Tibial nerve (tissue), 4 donors: Measurements from ENCODE around the gene SPATA33.

Experiments used
- EP300 ChIP-seq, 2 donors: sonication (generic); formaldehyde crosslinking; IDR thresholded peaks; one replicate each; pipeline ENCODE4 v1.6.1; 2017; ENCODE audit warnings: antibody characterized with exemption in 2 of 2, mild to moderate bottlenecking in 1 of 2
- POLR2A ChIP-seq, 2 donors: fragments of 450-650 bp; IDR thresholded peaks; one replicate each; pipeline ENCODE4 v1.6.1; 2017; ENCODE audit warnings: antibody characterized with exemption in 2 of 2, mild to moderate bottlenecking in 2 of 2, moderate library complexity in 2 of 2
- TF ChIP-seq, protein P1 (sequence below), 5 experiments: fragments of 200-600 bp in 3 of 5; fragments of 450-650 bp in 2 of 5; sonication (generic) in 3 of 5; IDR thresholded peaks; one replicate each; pipeline ENCODE4 v1.5.1; 2016 to 2019; ENCODE audit warnings: antibody characterized with exemption in 5 of 5, mild to moderate bottlenecking in 3 of 5, moderate library complexity in 2 of 5

- TF ChIP-seq POLR2A (IDR thresholded peaks at IDR 0.05) (no peak), EP300 (IDR thresholded peaks at IDR 0.05) (no peak)
- TF ChIP-seq, protein P1, sequence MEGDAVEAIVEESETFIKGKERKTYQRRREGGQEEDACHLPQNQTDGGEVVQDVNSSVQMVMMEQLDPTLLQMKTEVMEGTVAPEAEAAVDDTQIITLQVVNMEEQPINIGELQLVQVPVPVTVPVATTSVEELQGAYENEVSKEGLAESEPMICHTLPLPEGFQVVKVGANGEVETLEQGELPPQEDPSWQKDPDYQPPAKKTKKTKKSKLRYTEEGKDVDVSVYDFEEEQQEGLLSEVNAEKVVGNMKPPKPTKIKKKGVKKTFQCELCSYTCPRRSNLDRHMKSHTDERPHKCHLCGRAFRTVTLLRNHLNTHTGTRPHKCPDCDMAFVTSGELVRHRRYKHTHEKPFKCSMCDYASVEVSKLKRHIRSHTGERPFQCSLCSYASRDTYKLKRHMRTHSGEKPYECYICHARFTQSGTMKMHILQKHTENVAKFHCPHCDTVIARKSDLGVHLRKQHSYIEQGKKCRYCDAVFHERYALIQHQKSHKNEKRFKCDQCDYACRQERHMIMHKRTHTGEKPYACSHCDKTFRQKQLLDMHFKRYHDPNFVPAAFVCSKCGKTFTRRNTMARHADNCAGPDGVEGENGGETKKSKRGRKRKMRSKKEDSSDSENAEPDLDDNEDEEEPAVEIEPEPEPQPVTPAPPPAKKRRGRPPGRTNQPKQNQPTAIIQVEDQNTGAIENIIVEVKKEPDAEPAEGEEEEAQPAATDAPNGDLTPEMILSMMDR (IDR thresholded peaks at IDR 0.05), result no peak
Observed at GRCh38 chr16:89646906-89647305, 10.7 kb upstream of the SPATA33 start.
